ENCODE results near the gene NFX1.

DNA sequence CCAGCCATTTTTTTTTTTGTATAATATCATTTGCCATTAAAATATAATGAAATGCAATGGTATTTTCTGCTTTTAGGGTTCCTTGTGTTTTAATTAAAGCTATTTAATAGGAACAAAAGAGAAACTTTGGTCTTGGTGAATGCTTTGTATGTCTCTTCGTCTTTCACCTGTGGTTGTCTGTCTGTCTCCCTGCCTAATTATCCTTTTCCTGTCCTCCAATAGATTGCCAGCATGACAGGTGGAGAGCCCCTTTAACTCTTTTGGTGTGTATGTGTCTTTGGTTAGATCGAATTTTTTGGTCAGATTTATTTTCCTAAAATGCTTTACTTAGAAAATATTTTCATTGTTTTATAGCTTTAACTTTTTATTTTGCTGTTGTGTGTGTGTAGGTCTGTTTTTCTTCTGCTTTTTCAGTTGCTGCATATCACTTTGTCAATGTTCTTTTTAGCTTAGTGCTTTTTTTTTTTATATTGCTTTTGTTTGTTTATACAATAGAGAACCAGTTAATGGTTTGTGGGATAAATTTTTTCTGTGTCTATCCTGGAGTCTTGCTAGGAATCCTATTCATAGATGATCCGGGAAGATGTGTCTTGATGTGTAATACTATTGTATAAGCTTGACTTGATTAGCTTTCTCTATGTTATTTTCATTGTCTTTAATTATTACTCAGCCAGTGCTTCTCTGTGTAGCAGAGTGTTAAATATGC, 16.9 kb upstream of the NFX1 start:
- TF ChIP-seq, protein P1, sequence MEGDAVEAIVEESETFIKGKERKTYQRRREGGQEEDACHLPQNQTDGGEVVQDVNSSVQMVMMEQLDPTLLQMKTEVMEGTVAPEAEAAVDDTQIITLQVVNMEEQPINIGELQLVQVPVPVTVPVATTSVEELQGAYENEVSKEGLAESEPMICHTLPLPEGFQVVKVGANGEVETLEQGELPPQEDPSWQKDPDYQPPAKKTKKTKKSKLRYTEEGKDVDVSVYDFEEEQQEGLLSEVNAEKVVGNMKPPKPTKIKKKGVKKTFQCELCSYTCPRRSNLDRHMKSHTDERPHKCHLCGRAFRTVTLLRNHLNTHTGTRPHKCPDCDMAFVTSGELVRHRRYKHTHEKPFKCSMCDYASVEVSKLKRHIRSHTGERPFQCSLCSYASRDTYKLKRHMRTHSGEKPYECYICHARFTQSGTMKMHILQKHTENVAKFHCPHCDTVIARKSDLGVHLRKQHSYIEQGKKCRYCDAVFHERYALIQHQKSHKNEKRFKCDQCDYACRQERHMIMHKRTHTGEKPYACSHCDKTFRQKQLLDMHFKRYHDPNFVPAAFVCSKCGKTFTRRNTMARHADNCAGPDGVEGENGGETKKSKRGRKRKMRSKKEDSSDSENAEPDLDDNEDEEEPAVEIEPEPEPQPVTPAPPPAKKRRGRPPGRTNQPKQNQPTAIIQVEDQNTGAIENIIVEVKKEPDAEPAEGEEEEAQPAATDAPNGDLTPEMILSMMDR (IDR thresholded peaks at IDR 0.05), result no peak
- TF ChIP-seq POLR2A (IDR thresholded peaks at IDR 0.05), result no peak
- no peak for TF ChIP-seq POLR2AphosphoS5 (IDR thresholded peaks at IDR 0.05)

All from breast epithelium (tissue), 3 donors.